Measurements from ENCODE around the gene TDRKH.

Gene TDRKH

GRCh38 chr1:151834239-151834638 is 43.9 kb upstream of the TDRKH start:
- Histone ChIP-seq H3K4me1 (ENCODE audit: low read length) (peaks cover 55% of the 10 kb centered on the region), H3K27ac (ENCODE audit: low read length) (no peak overlapping the region), H3K9ac (ENCODE audit: low read length) (no peak overlapping the region), H3K9me3 (replicated peaks; ENCODE audit: insufficient read depth, low read length) (no peaks in the 10 kb centered on the region), H2AFZ (ENCODE audit: low read length) (0 out of 2 replicates have a peak overlapping the region, but pooled peaks have one; percentile 12), H3K4me3 (ENCODE audit: low read length) (no peak overlapping the region), H3K79me2 (ENCODE audit: low read length) (no peaks in the 10 kb centered on the region), H3K4me2 (ENCODE audit: low read depth, low read length) (no peak overlapping the region), H3F3A (ENCODE audit: insufficient read depth, low read length) (peaks cover 15% of the 10 kb centered on the region), H3K27me3 (replicated peaks; ENCODE audit: insufficient read depth, low read length) (no peaks in the 10 kb centered on the region), H3K9me2 (replicated peaks; ENCODE audit: insufficient read depth, low read length) (no peaks in the 10 kb centered on the region), H3K36me3 (replicated peaks; ENCODE audit: insufficient read depth, low read length) (no peaks in the 10 kb centered on the region), H4K20me1 (ENCODE audit: insufficient read depth, low read length) (no peaks in the 10 kb centered on the region)
- TF ChIP-seq EZH2phosphoT487 (IDR thresholded peaks at IDR 0.05; ENCODE audit: low read length) (no peak), EZH2 (optimal IDR thresholded peaks at IDR 0.05; ENCODE audit: low read depth, low read length) (no peak), CTCF (IDR thresholded peaks at IDR 0.05; ENCODE audit: low read length) (no peak)
- DNase-seq: no peak

- Histone ChIP-seq H3F3A (ENCODE audit: insufficient read depth, low read length) (peaks cover 12% of the 10 kb centered on the region), H3K4me2 (ENCODE audit: low read depth, low read length) (no peak overlapping the region), H3K79me2 (ENCODE audit: low read length) (no peaks in the 10 kb centered on the region), H3K9me3 (replicated peaks; ENCODE audit: insufficient read depth, low read length) (no peaks in the 10 kb centered on the region), H2AFZ (ENCODE audit: low read length) (no peak overlapping the region), H3K4me1 (ENCODE audit: low read length) (peaks cover 54% of the 10 kb centered on the region), H3K27me3 (replicated peaks; ENCODE audit: insufficient read depth, low read length) (no peaks in the 10 kb centered on the region), H3K9me2 (replicated peaks; ENCODE audit: insufficient read depth, low read length) (no peaks in the 10 kb centered on the region), H3K36me3 (replicated peaks; ENCODE audit: insufficient read depth, low read length) (no peaks in the 10 kb centered on the region), H3K27ac (ENCODE audit: low read length) (no peak overlapping the region), H3K9ac (ENCODE audit: low read length) (no peak overlapping the region), H3K4me3 (ENCODE audit: low read length) (no peak overlapping the region), H4K20me1 (ENCODE audit: insufficient read depth, low read length) (no peaks in the 10 kb centered on the region)
- TF ChIP-seq EZH2phosphoT487 (IDR thresholded peaks at IDR 0.05; ENCODE audit: low read length) (no peak), EZH2 (optimal IDR thresholded peaks at IDR 0.05; ENCODE audit: low read depth, low read length) (no peak), CTCF (IDR thresholded peaks at IDR 0.05; ENCODE audit: low read length) (no peak)
- no peak for DNase-seq
Measured at GRCh38 chr1:151833172-151833900, 43.0 kb upstream of the TDRKH start.

GRCh38 chr1:151832318-151832980 is 42.1 kb upstream of the TDRKH start:
- Histone ChIP-seq H3K36me3 (replicated peaks; ENCODE audit: insufficient read depth, low read length) (no peaks in the 10 kb centered on the region), H3K9ac (ENCODE audit: low read length) (no peak overlapping the region), H3F3A (ENCODE audit: insufficient read depth, low read length) (peaks cover 7% of the 10 kb centered on the region), H4K20me1 (ENCODE audit: insufficient read depth, low read length) (no peaks in the 10 kb centered on the region), H3K9me2 (replicated peaks; ENCODE audit: insufficient read depth, low read length) (no peaks in the 10 kb centered on the region), H3K27ac (ENCODE audit: low read length) (no peak overlapping the region), H3K9me3 (replicated peaks; ENCODE audit: insufficient read depth, low read length) (no peaks in the 10 kb centered on the region), H3K4me2 (ENCODE audit: low read depth, low read length) (no peak overlapping the region), H2AFZ (ENCODE audit: low read length) (no peak overlapping the region), H3K4me3 (ENCODE audit: low read length) (no peak overlapping the region), H3K4me1 (ENCODE audit: low read length) (peaks cover 50% of the 10 kb centered on the region), H3K27me3 (replicated peaks; ENCODE audit: insufficient read depth, low read length) (no peaks in the 10 kb centered on the region), H3K79me2 (ENCODE audit: low read length) (no peaks in the 10 kb centered on the region)
- TF ChIP-seq CTCF (IDR thresholded peaks at IDR 0.05; ENCODE audit: low read length) (no peak), EZH2phosphoT487 (IDR thresholded peaks at IDR 0.05; ENCODE audit: low read length) (no peak), EZH2 (optimal IDR thresholded peaks at IDR 0.05; ENCODE audit: low read depth, low read length) (no peak)
- DNase-seq: no peak

Data from MM.1S (cell line).